GM12801 (cell line): ENCODE measurements around the gene PPT1.

Experiments used
- TF ChIP-seq, protein P1 (sequence below): IDR thresholded peaks from one replicate; pipeline ENCODE4 v1.5.1; 2011; ENCODE audit warnings: control low read depth; ENCODE audit not compliant: insufficient read length; ENCODE audit errors: extremely low read depth

The PPT1 gene

DNA sequence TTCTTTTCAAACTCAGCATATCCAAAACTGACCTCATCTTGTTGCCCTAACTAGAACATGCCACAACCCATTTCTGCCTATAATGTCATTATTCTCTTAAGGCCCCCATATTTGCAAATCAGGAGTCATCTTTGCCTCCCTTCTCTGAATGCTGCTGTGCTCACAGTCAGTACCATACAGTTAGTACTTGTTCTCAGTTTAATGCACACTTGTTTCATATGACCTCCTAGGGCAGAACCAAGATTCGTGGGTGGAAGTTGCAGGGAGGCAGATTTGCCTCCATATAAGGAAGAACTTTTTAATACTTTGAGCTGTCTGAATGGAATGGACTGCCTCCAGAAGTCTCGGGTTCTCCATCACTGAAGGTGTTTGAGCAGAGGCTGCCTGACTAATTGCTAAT lies 47.3 kb downstream of the PPT1 start:
- TF ChIP-seq, protein P1, sequence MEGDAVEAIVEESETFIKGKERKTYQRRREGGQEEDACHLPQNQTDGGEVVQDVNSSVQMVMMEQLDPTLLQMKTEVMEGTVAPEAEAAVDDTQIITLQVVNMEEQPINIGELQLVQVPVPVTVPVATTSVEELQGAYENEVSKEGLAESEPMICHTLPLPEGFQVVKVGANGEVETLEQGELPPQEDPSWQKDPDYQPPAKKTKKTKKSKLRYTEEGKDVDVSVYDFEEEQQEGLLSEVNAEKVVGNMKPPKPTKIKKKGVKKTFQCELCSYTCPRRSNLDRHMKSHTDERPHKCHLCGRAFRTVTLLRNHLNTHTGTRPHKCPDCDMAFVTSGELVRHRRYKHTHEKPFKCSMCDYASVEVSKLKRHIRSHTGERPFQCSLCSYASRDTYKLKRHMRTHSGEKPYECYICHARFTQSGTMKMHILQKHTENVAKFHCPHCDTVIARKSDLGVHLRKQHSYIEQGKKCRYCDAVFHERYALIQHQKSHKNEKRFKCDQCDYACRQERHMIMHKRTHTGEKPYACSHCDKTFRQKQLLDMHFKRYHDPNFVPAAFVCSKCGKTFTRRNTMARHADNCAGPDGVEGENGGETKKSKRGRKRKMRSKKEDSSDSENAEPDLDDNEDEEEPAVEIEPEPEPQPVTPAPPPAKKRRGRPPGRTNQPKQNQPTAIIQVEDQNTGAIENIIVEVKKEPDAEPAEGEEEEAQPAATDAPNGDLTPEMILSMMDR: no peak

DNA sequence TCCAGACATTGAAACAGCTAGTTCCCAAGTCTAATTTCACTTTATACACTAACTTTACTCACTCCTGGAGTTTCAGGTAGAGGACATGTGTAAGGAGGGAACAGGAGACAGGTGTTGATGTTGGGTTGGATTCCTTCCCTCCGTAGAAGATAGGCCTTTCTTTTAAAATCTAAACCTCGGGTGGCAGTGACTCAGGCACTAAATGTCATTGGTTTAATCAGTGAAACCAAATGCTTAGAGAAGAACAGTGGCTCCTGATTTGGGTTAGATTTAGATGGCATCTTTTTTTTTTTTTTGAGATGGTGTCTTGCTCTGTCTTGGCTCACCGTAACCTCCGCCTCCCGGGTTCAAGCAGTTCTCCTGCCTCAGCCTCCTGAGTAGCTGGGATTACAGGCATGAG lies 49.3 kb downstream of the PPT1 start:
- TF ChIP-seq, protein P1: no peak

DNA sequence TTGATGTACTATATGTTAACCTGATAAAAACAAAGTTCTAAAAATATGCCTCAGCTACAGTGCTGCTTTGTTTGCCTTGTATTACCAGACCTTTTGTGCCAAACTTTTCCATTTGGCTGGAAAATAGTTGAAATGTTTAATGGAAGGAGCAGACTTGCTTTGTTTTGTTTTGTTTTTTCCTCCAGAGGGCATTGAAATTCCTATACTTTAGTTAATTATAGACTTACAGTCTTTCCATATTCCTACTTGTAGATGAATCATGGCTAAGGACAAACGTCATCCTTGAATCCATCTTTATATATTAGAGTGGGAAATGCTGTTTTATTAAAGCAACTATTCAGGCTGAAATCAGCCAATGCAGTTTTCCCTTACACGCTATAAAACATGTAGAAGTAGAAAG lies 49.8 kb downstream of the PPT1 start:
- TF ChIP-seq, protein P1: no peak

DNA sequence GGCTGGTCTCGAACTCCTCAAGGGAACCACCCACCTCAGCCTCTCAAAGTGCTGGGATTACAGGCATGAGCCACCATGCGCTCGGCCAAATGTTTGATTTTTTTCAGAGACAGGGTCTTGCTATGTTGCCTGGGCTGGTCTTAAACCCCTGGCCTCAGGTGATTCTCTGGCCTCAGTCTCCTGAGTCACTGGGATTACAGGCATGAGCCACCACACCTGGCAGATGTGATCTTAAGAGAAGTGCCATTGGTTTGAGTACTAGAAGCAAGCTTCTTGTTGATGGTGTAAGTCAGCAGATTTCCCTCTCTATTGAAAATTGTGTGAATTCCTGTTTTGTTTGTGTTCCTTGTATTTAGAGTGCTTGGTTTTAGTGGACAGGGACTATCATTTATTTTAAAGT lies 51.3 kb downstream of the PPT1 start:
- TF ChIP-seq, protein P1: no peak

DNA sequence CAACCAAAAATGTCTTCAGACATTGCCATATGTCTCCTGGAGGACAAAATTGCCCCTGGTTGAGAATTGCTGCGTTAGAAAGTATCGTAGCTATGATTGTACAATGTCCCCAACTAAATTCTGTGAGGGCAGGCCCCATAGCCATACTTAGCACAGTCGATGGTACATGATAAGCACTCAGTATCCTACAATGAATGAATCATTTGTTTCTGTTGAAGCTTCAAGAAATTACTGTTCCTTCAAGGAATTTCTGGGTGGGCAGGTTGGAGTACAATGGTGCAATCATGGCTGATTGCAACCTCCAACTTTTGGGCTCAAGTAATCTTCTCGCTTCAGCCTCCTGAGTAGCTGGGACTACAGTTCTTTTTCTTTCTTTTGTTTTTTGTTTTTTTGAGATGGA lies 51.9 kb downstream of the PPT1 start:
- TF ChIP-seq, protein P1: no peak

DNA sequence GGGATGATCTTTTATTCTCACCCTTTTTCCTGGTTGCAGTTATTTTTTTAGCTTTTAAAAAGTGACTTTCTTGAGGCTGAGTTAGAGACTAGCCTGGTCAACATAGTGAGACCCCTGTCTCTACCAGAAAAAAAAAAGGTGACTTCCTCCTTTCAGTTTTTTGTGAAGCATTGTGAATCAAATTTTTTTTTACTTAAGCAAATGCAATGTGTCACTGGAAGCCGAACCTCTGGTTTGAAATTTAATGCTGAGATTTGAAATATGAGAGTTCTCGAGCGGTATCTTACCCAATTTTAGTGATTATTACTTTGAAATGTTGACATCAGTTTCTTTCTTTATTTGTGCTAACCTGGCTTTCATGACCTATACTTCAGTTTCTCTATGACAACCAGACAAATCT lies 52.9 kb downstream of the PPT1 start:
- TF ChIP-seq, protein P1: no peak

DNA sequence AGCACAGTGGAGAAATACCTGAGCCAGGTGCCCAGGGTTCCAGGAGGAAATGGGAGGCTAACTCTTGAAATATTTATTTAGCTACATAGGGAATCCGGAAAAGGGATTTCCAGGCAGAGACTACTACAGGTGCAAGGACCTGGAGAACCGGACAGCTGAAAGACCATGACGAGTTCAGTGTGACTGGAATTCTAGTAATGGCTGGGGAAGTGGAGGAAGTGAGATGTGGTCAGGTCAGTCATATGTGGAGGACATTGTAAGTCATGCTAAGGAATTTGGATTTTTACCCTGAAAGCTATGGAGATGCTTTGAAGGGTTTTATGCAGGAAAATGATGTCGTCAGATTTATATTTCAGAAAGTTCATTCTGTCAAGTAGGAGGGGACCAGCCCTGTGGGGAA lies 54.7 kb downstream of the PPT1 start:
- TF ChIP-seq, protein P1: no peak

DNA sequence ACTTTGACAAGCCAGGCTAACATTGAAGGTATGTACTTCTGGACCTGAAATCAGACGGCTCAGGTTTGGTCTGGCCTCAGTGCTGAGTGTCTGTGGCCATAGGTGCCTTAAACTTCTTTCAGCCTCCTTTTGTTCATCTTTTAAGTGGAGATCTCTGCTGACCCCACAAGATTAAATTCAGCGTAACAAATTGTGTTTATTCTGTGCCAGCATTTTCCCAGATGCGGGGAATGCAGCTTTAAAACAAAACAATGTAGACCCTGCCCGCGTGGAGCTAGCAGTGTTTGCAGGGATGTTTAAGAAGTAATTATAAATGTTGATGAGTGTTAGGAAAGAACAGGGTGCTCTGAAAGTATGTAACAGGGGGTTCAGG lies 55.6 kb downstream of the PPT1 start:
- TF ChIP-seq, protein P1: no peak
